K562 (cell line): ENCODE measurements around the gene MBD2.

Source experiments
- ARID1B ChIP-seq: fragments of 450-650 bp; IDR thresholded peaks from 2 replicates; pipeline ENCODE4 v1.6.1; 2016; ENCODE audit warnings: antibody characterized with exemption, mild to moderate bottlenecking, inconsistent platforms
- CCNT2 ChIP-seq: IDR thresholded peaks from 2 replicates; pipeline ENCODE4 v1.6.1; 2011; ENCODE audit warnings: borderline replicate concordance, low read depth, mild to moderate bottlenecking, moderate library complexity, mixed read lengths, low read length; ENCODE audit not compliant: insufficient read length; ENCODE audit errors: extremely low read depth
- CTCF ChIP-seq, 3 experiments: IDR thresholded peaks in 2 of 3; conservative IDR thresholded peaks in 1 of 3; 2 replicates each; pipeline ENCODE4 v1.5.1; 2011 to 2012; ENCODE audit warnings: low read length in 3 of 3, mild to moderate bottlenecking in 3 of 3, control low read depth in 2 of 3, improper control_type of control experiment in 1 of 3, inconsistent platforms in 1 of 3, low read depth in 1 of 3, mixed read lengths in 1 of 3, moderate library complexity in 1 of 3; ENCODE audit not compliant: insufficient read depth in 2 of 3
- FOSL1 ChIP-seq: fragments of 200-800 bp; sonication (Bioruptor generic); conservative IDR thresholded peaks from 2 replicates; pipeline ENCODE4 v1.6.1; 2016; ENCODE audit warnings: missing genetic modification characterization, missing compliant biosample characterization
- JUN ChIP-seq, 2 experiments: sonication (generic) in 1 of 2; formaldehyde crosslinking in 1 of 2; IDR thresholded peaks; 2 replicates each; pipeline versions ENCODE4 v1.6.1 to v1.8.0; 2012 to 2022; ENCODE audit warnings: borderline replicate concordance in 2 of 2, mild to moderate bottlenecking in 2 of 2, improper control_type of control experiment in 1 of 2, low read depth in 1 of 2, low read length in 1 of 2, missing genetic modification reagents in 1 of 2
- MXI1 ChIP-seq: IDR thresholded peaks from 2 replicates; pipeline ENCODE4 v1.6.1; 2011; ENCODE audit warnings: low read depth, mild to moderate bottlenecking, improper control_type of control experiment, low read length
- NFE2L1 ChIP-seq: fragments of 450-650 bp; IDR thresholded peaks from 2 replicates; pipeline ENCODE4 v1.6.1; 2016; ENCODE audit warnings: missing genetic modification characterization, low read depth, mild to moderate bottlenecking, missing compliant biosample characterization, moderate library complexity, borderline replicate concordance
- PATZ1 ChIP-seq: fragments of 250-450 bp; sonication (Bioruptor Pico); IDR thresholded peaks from 2 replicates; pipeline ENCODE4 v1.5.0; 2020; ENCODE audit warnings: mild to moderate bottlenecking, borderline replicate concordance
- RAD51 ChIP-seq: fragments of 450-650 bp; IDR thresholded peaks from 2 replicates; pipeline ENCODE4 v1.7.1; 2016; ENCODE audit warnings: low read depth, mild to moderate bottlenecking, borderline replicate concordance
- TEAD4 ChIP-seq, 2 experiments: sonication (generic) in 1 of 2; formaldehyde crosslinking in 1 of 2; IDR thresholded peaks; 2 replicates each; pipeline versions ENCODE4 v1.6.1 to v1.8.0; 2012 to 2022; ENCODE audit warnings: borderline replicate concordance in 1 of 2, inconsistent platforms in 1 of 2, low read length in 1 of 2, mild to moderate bottlenecking in 1 of 2, missing genetic modification reagents in 1 of 2
- THRAP3 ChIP-seq: fragments of 450-650 bp; IDR thresholded peaks from 2 replicates; pipeline ENCODE4 v1.6.1; 2016; ENCODE audit warnings: mild to moderate bottlenecking, inconsistent platforms, borderline replicate concordance

- TF ChIP-seq THRAP3 (no peak), TEAD4 (IDR thresholded peaks at IDR 0.05; ENCODE audit: low read length) (no peak), TEAD4 (CRISPR knock-in tag; IDR thresholded peaks at IDR 0.05; ENCODE audit: borderline replicate concordance) (no peak), ARID1B (no peak), PATZ1 (CRISPR knock-in tag) (no peak), MXI1 (no peak), CCNT2 (no peak), JUN (IDR thresholded peaks at IDR 0.05; ENCODE audit: borderline replicate concordance, low read depth, low read length) (no peak), JUN (CRISPR knock-in tag; IDR thresholded peaks at IDR 0.05; ENCODE audit: borderline replicate concordance) (no peak), RAD51 (no peak), CTCF (IDR thresholded peaks at IDR 0.05 in 2 of 3, conservative IDR thresholded peaks at IDR 0.05 in 1 of 3; ENCODE audit: insufficient read depth in 2 of 3, low read depth in 1 of 3, low read length in 3 of 3) (no peak), FOSL1 (no peak), NFE2L1 (tag) (no peak)
Measured at GRCh38 chr18:54173980-54174630, 50.4 kb downstream of the MBD2 start.
